WERI-Rb-1 (cell line): ENCODE results near the gene PVRIG.
"Not testable (repeated sequence)": the region's sequence is repeated elsewhere in the genome, so short reads cannot be mapped to it uniquely, and the experiment has no call there.

Source experiments
- DNase-seq: peaks from one replicate; pipeline ENCODE4 v3.0.0-alpha.2; 2020
- H3K27ac ChIP-seq: fragments of 250-450 bp; sonication (Bioruptor Pico); 2 replicates; pipeline ENCODE4 v1.5.1; 2020; ENCODE audit warnings: mild to moderate bottlenecking, moderate library complexity
- H3K27me3 ChIP-seq: fragments of 250-450 bp; sonication (Bioruptor Pico); 2 replicates; pipeline ENCODE4 v1.5.1; 2021; ENCODE audit warnings: mild to moderate bottlenecking, low read depth, moderate library complexity; ENCODE audit not compliant: insufficient read depth, severe bottlenecking
- H3K36me3 ChIP-seq: fragments of 250-450 bp; sonication (Bioruptor Pico); 2 replicates; pipeline ENCODE4 v1.5.1; 2020; ENCODE audit warnings: mild to moderate bottlenecking, moderate library complexity
- H3K4me3 ChIP-seq: 2 replicates; pipeline ENCODE4 v1.5.1; 2011; ENCODE audit warnings: low read depth, mild to moderate bottlenecking, control low read depth, low read length
- H3K9me3 ChIP-seq: fragments of 250-450 bp; sonication (Bioruptor Pico); 2 replicates; pipeline ENCODE4 v1.5.1; 2021; ENCODE audit warnings: mild to moderate bottlenecking, moderate library complexity; ENCODE audit not compliant: severe bottlenecking
- CTCF ChIP-seq: IDR thresholded peaks from 2 replicates; pipeline ENCODE4 v1.5.1; 2011; ENCODE audit warnings: low read depth, mild to moderate bottlenecking, control low read depth, inconsistent platforms, low read length

Gene PVRIG

GRCh38 chr7:100215895-100216294 is 3.9 kb upstream of the PVRIG start:
- Histone ChIP-seq H3K4me3 (no peak overlapping the region), H3K27me3 (no peaks in the 10 kb centered on the region), H3K9me3 (no peaks in the 10 kb centered on the region), H3K36me3 (no peaks in the 10 kb centered on the region), H3K27ac (no peak overlapping the region)
- DNase-seq = no peak
- no peak for TF ChIP-seq CTCF

GRCh38 chr7:100217934-100218333 is 1.8 kb upstream of the PVRIG start:
- not testable (repeated sequence) for H3K27ac ChIP-seq, H3K4me3 ChIP-seq
- DNase-seq = peak; percentile 92

GRCh38 chr7:100219271-100219737 is 445 bp upstream of the PVRIG start:
- no peaks in the 10 kb centered on the region for H3K27me3 ChIP-seq
- TF ChIP-seq CTCF = no peak
- H3K27ac ChIP-seq = no peak overlapping the region
- H3K4me3 ChIP-seq = no peak overlapping the region
- no peaks in the 10 kb centered on the region; the same call in 1 of the 2 replicates for H3K36me3 ChIP-seq
- no peak for DNase-seq
- H3K9me3 ChIP-seq = no peaks in the 10 kb centered on the region

More at GRCh38 chr7:100217934-100218333, 1.8 kb upstream of the PVRIG start:
- not testable (repeated sequence) for H3K27me3 ChIP-seq, H3K36me3 ChIP-seq, H3K9me3 ChIP-seq
- peak; percentile 38 for TF ChIP-seq CTCF

GRCh38 chr7:100220586-100221230 is 959 bp downstream of the PVRIG start:
- no peaks in the 10 kb centered on the region for H3K9me3 ChIP-seq
- no peaks in the 10 kb centered on the region; the same call in 1 of the 2 replicates for H3K36me3 ChIP-seq
- no peak for TF ChIP-seq CTCF
- no peak for DNase-seq
- H3K27me3 ChIP-seq = no peaks in the 10 kb centered on the region
- no peak overlapping the region for H3K27ac ChIP-seq
- no peak overlapping the region for H3K4me3 ChIP-seq

GRCh38 chr7:100221231-100221718 is 1.5 kb downstream of the PVRIG start:
- Histone ChIP-seq H3K4me3 (no peak overlapping the region), H3K27ac (no peak overlapping the region)

More at GRCh38 chr7:100221231-100221718, 1.5 kb downstream of the PVRIG start:
- no peak for DNase-seq
- Histone ChIP-seq H3K36me3 (no peaks in the 10 kb centered on the region; the same call in 1 of the 2 replicates), H3K27me3 (no peaks in the 10 kb centered on the region), H3K9me3 (no peaks in the 10 kb centered on the region)
- no peak for TF ChIP-seq CTCF
